GM18861 (cell line): ENCODE data around the gene CHD5.
"Not testable (repeated sequence)": the region's sequence is repeated elsewhere in the genome, so short reads cannot be mapped to it uniquely, and the experiment has no call there.

ENCODE experiments used
- ATAC-seq: cut with Tn5 transposase; IDR thresholded peaks from one replicate; pipeline ENCODE4 v1.9.1; 2021; ENCODE audit not compliant: unreplicated experiment

CHD5 gene

GRCh38 chr1:6070450-6070974 lies 109.6 kb downstream of the CHD5 start:
- ATAC-seq: no peak

- ATAC-seq: no peak
Observed at GRCh38 chr1:6069573-6069972, 110.5 kb downstream of the CHD5 start.

- no peak for ATAC-seq
Observed at GRCh38 chr1:6068932-6069331, 111.2 kb downstream of the CHD5 start.

GRCh38 chr1:6068073-6068472 lies 112.0 kb downstream of the CHD5 start:
- no peak for ATAC-seq

GRCh38 chr1:6066680-6067079 lies 113.4 kb downstream of the CHD5 start:
- ATAC-seq: no peak

- no peak for ATAC-seq
Observed at GRCh38 chr1:6065093-6065858, 114.8 kb downstream of the CHD5 start.

GRCh38 chr1:6063532-6064053 lies 116.5 kb downstream of the CHD5 start:
- not testable (repeated sequence) for ATAC-seq

GRCh38 chr1:6062670-6063069 lies 117.5 kb downstream of the CHD5 start:
- ATAC-seq: no peak

GRCh38 chr1:6059866-6060265 lies 120.3 kb downstream of the CHD5 start:
- ATAC-seq: no peak

GRCh38 chr1:6057170-6057845 lies 122.8 kb downstream of the CHD5 start:
- no peak for ATAC-seq

- no peak for ATAC-seq
Observed at GRCh38 chr1:6056572-6056948, 123.6 kb downstream of the CHD5 start.

GRCh38 chr1:6054596-6054995 lies 125.5 kb downstream of the CHD5 start:
- ATAC-seq: no peak

GRCh38 chr1:6053206-6053546 lies 126.9 kb downstream of the CHD5 start:
- no peak for ATAC-seq

- ATAC-seq: no peak
Observed at GRCh38 chr1:6052543-6053205, 127.4 kb downstream of the CHD5 start.
